Measurements from ENCODE around the gene MATCAP1.

Gene MATCAP1

DNA sequence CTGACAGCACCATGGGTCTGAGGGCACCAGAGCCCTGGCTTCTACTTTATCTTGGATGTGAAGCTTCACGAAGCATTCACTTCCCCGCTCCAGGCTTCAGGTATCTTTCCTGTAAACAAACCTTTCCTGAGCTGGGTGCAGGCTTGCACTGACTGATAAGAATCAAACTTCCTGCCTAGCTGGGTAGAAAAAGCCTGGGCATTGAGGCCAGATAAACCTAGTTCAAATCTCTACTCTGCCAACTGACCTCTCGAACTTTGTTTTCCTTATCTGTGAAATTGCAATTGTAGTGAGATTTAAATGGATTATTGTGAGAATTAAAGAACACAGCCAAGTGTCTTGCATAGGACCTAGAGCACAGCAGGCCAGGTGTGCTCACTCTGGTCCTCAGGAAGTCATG lies 40.2 kb upstream of the MATCAP1 start:
- no peak for DNase-seq
- H3K27me3 ChIP-seq (replicated peaks; ENCODE audit: control insufficient read depth, insufficient read depth, low read length, poor library complexity, severe bottlenecking) = no peaks in the 10 kb centered on the region
- no peaks in the 10 kb centered on the region for H3K9me3 ChIP-seq (ENCODE audit: control insufficient read depth, low read length)
- H3K4me3 ChIP-seq (ENCODE audit: insufficient read depth, low read depth, low read length, poor library complexity, severe bottlenecking) = no peak overlapping the region
- peaks cover 21% of the 10 kb centered on the region for H3K4me1 ChIP-seq (ENCODE audit: control insufficient read depth, insufficient read depth, low read length, poor library complexity, severe bottlenecking)
- H3K36me3 ChIP-seq (ENCODE audit: control insufficient read depth, insufficient read depth, low read length) = peaks cover 10% of the 10 kb centered on the region
- peak overlapping the region; percentile 46 for H3K27ac ChIP-seq (ENCODE audit: insufficient read depth, low read length, poor library complexity, severe bottlenecking)

DNA sequence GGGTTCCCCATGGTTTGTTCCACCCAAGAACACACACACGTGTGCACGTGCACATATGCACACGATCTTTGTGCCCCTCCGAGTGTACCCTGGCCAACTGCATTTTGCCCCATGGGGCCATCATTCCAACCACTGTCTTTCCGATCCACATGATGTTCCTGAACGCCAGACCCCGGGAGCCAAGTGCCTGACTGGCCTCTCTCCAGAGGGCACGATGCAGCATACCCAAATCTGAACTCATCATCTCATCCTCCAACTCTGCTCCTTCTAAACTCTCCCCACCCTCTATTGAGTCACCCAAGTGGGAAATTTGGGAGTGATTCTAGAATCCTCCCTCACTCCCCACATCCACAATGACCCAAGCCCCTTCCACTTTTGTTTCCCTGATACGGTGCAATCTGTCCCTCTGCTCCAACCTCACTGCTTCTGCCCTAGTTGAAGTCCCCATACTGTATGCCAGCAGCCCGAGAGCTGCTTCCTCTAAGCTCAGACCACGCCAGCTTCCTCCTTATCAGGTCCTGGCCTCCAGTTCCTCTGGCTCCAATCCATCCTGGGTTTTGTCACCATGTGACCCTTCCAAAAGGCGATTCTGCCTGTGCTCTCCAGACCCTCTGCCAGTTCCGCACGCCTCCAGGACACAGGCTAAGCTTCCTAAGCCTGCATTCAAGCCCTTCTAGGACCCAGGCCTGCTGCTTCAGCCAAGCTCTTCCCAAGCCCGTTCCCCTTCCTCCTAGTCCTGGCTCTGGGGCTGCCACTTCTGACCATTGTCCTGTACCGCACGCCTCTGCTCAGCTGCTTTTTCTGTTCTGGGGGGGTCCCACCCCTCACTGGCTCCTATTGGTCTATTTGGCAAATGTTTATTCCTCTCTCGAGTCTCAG lies 33.1 kb upstream of the MATCAP1 start:
- no peak for DNase-seq
- no peaks in the 10 kb centered on the region for H3K27me3 ChIP-seq (replicated peaks; ENCODE audit: control insufficient read depth, insufficient read depth, low read length, poor library complexity, severe bottlenecking)
- no peaks in the 10 kb centered on the region for H3K9me3 ChIP-seq (ENCODE audit: control insufficient read depth, low read length)
- no peak overlapping the region for H3K4me3 ChIP-seq (ENCODE audit: insufficient read depth, low read depth, low read length, poor library complexity, severe bottlenecking)
- no peaks in the 10 kb centered on the region for H3K4me1 ChIP-seq (ENCODE audit: control insufficient read depth, insufficient read depth, low read length, poor library complexity, severe bottlenecking)
- no peaks in the 10 kb centered on the region for H3K36me3 ChIP-seq (ENCODE audit: control insufficient read depth, insufficient read depth, low read length)
- H3K27ac ChIP-seq (ENCODE audit: insufficient read depth, low read length, poor library complexity, severe bottlenecking) = no peak overlapping the region

DNA sequence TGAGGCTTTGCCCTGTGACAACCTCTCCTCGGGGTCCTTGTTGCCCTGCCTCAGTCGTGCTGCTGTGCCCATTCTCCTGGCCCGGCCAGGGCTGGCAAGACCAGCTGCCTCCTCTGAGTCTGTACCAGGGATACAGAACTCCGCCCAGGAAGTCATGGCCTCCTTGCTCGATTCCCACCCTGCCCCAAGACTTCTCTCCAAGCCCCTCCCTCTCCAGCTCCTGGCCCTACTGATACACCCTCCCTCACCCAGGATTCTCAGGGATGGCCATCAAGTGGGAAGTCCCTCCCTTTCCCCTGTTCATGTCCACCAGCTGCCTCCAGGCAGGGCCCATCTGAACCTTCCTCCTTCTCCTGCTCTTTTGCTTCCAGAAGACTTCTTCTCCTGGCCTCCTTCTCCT lies 31.9 kb upstream of the MATCAP1 start:
- H3K27ac ChIP-seq (ENCODE audit: insufficient read depth, low read length, poor library complexity, severe bottlenecking) = no peak overlapping the region
- DNase-seq = no peak
- H3K9me3 ChIP-seq (ENCODE audit: control insufficient read depth, low read length) = no peaks in the 10 kb centered on the region
- H3K36me3 ChIP-seq (ENCODE audit: control insufficient read depth, insufficient read depth, low read length) = no peaks in the 10 kb centered on the region
- H3K4me1 ChIP-seq (ENCODE audit: control insufficient read depth, insufficient read depth, low read length, poor library complexity, severe bottlenecking) = no peaks in the 10 kb centered on the region
- no peak overlapping the region for H3K4me3 ChIP-seq (ENCODE audit: insufficient read depth, low read depth, low read length, poor library complexity, severe bottlenecking)
- no peaks in the 10 kb centered on the region for H3K27me3 ChIP-seq (replicated peaks; ENCODE audit: control insufficient read depth, insufficient read depth, low read length, poor library complexity, severe bottlenecking)

DNA sequence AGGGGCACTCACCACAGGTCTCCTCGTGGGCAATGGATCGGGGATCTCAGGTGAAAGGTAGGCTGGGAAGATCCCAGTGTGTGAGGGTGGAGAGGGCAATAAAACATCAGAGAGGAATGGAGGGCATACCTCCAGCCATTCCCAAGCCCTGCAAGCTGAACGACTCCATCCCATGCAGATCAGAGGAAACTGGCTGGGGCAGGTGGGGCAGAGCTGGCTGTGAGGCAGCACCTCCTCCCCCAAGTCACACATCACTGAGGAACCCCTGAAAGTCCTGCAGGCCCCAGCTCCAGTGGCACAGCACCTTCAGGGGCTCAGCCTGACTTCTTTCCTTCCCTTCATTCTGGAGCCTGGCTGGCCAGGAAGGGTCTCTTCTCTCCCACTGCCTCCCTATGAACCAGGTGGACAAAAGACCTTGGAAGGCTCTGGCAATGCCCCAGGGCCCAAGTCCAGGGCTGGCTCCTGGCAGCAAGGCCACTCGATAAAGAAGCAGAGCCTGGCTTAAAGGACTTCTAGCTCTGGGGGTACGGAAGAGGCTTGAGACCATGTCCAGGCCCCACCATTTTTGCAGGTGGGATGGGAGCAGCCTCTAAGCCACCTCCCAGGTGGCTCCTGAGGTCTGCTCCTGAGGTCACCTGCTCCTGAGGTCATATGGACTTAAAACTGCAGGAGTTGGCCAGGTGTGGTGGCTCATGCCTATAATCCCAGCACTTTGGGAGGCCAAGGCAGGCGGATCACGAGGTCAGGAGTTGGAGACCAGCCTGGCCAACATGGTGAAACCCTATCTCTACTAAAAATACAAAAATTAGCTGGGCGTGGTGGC lies 29.6 kb upstream of the MATCAP1 start:
- Histone ChIP-seq H3K27ac (ENCODE audit: insufficient read depth, low read length, poor library complexity, severe bottlenecking) (no peak overlapping the region), H3K27me3 (replicated peaks; ENCODE audit: control insufficient read depth, insufficient read depth, low read length, poor library complexity, severe bottlenecking) (no peaks in the 10 kb centered on the region), H3K4me3 (ENCODE audit: insufficient read depth, low read depth, low read length, poor library complexity, severe bottlenecking) (no peak overlapping the region), H3K36me3 (ENCODE audit: control insufficient read depth, insufficient read depth, low read length) (no peaks in the 10 kb centered on the region), H3K9me3 (ENCODE audit: control insufficient read depth, low read length) (no peaks in the 10 kb centered on the region), H3K4me1 (ENCODE audit: control insufficient read depth, insufficient read depth, low read length, poor library complexity, severe bottlenecking) (no peaks in the 10 kb centered on the region)
- no peak for DNase-seq

DNA sequence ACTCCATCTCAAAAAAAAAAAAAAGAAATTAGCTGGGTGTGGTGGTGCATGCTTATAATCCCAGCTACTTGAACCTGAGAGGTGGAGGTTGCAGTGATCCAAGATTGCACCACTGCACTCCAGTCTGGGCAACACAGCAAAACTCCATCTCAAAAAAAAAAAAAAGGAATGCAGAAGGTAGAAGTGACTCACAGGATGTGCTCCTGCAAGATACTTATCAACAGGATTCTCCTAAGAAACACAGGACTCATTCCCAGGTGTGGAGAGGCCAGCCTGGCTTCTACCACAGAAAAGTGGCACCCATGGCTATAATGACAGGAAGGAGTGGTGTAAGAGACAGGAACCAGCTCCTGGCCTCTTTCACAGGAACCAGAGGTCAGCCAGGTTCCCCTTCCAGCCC lies 29.0 kb upstream of the MATCAP1 start:
- H3K4me1 ChIP-seq (ENCODE audit: control insufficient read depth, insufficient read depth, low read length, poor library complexity, severe bottlenecking) = no peaks in the 10 kb centered on the region
- no peaks in the 10 kb centered on the region for H3K9me3 ChIP-seq (ENCODE audit: control insufficient read depth, low read length)
- no peaks in the 10 kb centered on the region for H3K27me3 ChIP-seq (replicated peaks; ENCODE audit: control insufficient read depth, insufficient read depth, low read length, poor library complexity, severe bottlenecking)
- DNase-seq = no peak
- H3K4me3 ChIP-seq (ENCODE audit: insufficient read depth, low read depth, low read length, poor library complexity, severe bottlenecking) = no peak overlapping the region
- H3K36me3 ChIP-seq (ENCODE audit: control insufficient read depth, insufficient read depth, low read length) = no peaks in the 10 kb centered on the region
- H3K27ac ChIP-seq (ENCODE audit: insufficient read depth, low read length, poor library complexity, severe bottlenecking) = no peak overlapping the region

DNA sequence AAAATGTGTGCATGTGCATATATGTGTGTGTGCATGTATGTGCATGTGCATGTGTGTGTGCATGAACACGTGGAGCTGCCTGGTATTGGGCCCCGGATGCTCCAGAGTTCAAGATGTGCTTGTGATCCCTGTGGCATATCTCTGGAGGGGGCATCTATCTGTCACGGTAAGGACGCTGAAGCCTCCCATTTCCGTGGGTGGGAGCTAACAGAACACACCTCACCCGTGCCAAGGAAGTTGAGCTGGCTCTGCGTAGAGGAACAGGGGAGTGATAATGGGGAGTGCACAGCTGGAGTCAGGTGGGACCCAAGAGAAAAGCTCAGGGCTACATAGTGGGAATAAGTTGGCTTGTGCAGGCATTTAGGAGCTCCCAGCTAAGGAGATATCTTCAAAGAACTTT lies 27.9 kb upstream of the MATCAP1 start:
- Histone ChIP-seq H3K4me3 (ENCODE audit: insufficient read depth, low read depth, low read length, poor library complexity, severe bottlenecking) (no peak overlapping the region), H3K4me1 (ENCODE audit: control insufficient read depth, insufficient read depth, low read length, poor library complexity, severe bottlenecking) (no peaks in the 10 kb centered on the region), H3K27ac (ENCODE audit: insufficient read depth, low read length, poor library complexity, severe bottlenecking) (no peak overlapping the region), H3K9me3 (ENCODE audit: control insufficient read depth, low read length) (no peaks in the 10 kb centered on the region), H3K27me3 (replicated peaks; ENCODE audit: control insufficient read depth, insufficient read depth, low read length, poor library complexity, severe bottlenecking) (no peaks in the 10 kb centered on the region), H3K36me3 (ENCODE audit: control insufficient read depth, insufficient read depth, low read length) (no peaks in the 10 kb centered on the region)
- no peak for DNase-seq

DNA sequence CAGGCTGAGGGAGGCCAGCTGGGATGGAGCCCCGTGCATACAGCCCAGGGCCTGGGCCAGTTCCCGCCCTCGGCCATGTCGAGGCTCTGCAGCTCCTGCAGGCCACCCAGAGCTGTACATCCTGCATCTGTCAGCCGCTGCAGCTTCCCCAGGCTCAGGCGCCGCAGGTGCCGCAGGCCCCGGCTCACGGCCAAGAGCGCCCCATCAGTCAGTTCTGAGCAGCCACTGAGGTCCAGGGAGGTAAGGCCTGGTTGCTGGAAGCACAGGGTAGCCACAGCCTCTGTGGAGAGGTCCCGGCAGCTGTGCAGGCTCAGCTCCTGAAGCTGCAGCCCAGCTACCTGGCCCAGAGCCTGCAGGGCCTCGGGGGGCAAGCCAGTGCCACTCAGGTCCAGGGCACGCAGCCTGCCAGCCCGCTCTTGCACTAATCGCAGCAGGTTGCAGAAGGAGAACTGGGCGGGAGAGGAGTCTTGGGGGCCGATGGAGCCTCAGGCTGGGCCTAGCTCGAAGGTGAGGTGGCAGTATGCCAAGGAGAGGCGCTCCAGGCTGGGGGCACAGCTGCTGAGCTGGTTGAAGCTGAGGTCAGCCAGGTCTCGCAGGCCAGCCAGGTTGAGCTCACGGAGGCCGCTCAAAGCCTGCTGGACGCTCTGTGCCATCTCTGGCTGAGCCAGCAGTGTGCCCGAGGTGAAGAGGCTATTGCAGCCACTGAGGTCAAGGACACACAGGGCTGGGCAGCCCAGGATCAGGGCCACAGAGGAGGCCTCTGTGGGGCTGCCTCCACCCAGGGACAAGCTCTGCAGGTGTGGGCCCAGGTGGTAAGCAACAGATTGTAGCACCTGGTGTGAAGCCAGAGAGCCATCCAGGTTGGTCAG lies 26.5 kb upstream of the MATCAP1 start:
- no peaks in the 10 kb centered on the region for H3K27me3 ChIP-seq (replicated peaks; ENCODE audit: control insufficient read depth, insufficient read depth, low read length, poor library complexity, severe bottlenecking)
- no peaks in the 10 kb centered on the region for H3K9me3 ChIP-seq (ENCODE audit: control insufficient read depth, low read length)
- no peak overlapping the region for H3K27ac ChIP-seq (ENCODE audit: insufficient read depth, low read length, poor library complexity, severe bottlenecking)
- H3K4me1 ChIP-seq (ENCODE audit: control insufficient read depth, insufficient read depth, low read length, poor library complexity, severe bottlenecking) = no peaks in the 10 kb centered on the region
- no peak for DNase-seq
- no peak overlapping the region for H3K4me3 ChIP-seq (ENCODE audit: insufficient read depth, low read depth, low read length, poor library complexity, severe bottlenecking)
- no peaks in the 10 kb centered on the region for H3K36me3 ChIP-seq (ENCODE audit: control insufficient read depth, insufficient read depth, low read length)

DNA sequence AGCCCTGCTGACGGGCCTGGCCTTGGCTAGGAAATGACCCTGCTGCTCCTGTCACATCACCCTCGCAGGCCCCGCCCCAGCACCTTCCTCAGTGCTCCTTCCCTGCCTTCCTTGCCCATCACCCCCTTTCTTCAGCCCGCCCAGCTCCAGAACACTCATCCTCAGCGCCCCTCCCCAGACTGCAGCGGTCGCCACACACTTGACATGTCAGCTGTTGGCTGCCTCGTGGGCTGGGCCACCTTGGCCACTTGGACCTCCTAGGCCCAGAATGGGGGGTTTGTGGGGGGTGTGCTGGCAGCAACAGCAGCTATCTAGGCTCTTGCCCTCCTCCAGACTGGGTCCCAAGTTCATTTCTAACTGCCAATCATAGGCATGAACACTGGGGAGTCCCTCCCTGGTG lies 25.8 kb upstream of the MATCAP1 start:
- Histone ChIP-seq H3K27me3 (replicated peaks; ENCODE audit: control insufficient read depth, insufficient read depth, low read length, poor library complexity, severe bottlenecking) (no peaks in the 10 kb centered on the region), H3K27ac (ENCODE audit: insufficient read depth, low read length, poor library complexity, severe bottlenecking) (no peak overlapping the region), H3K36me3 (ENCODE audit: control insufficient read depth, insufficient read depth, low read length) (no peaks in the 10 kb centered on the region), H3K9me3 (ENCODE audit: control insufficient read depth, low read length) (no peaks in the 10 kb centered on the region), H3K4me1 (ENCODE audit: control insufficient read depth, insufficient read depth, low read length, poor library complexity, severe bottlenecking) (no peaks in the 10 kb centered on the region), H3K4me3 (ENCODE audit: insufficient read depth, low read depth, low read length, poor library complexity, severe bottlenecking) (no peak overlapping the region)
- no peak for DNase-seq

DNA sequence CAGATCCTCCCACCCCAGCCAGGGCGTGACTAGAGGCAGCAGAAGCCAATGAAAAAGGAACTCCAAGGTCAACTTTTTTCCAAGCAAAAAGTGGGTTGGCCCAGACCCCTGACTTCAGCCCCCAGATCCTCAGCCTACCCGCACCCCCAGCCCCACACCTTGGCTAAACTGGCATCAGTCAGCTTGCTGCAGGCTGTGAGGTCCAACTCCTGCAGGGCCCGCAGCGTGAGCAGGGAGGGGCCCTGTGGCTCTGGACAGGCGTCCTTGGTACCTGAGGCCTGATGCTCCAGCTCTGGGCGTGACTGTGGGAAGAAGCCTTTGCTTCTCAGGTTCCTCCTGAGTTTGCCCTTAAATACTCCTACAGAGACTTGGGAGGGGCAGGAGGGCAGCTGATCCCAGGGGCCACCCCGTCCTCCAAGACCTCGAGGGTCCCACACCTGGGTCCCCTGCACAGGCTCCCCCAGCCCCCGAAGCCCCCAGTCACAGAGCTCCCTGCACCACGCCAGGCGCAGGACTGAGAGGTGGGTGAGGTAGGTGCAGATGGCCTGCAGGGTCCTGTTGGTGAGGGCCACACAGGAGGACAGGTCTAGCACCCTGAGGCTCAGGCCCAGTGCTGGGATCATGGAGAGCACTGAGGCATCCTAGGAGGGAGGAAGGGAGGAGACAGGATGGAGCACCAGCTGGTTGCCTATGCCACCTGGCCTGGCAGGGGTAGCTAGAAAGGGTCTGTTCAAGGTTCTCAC lies 24.6 kb upstream of the MATCAP1 start:
- Histone ChIP-seq H3K4me3 (ENCODE audit: insufficient read depth, low read depth, low read length, poor library complexity, severe bottlenecking) (no peak overlapping the region), H3K9me3 (ENCODE audit: control insufficient read depth, low read length) (no peaks in the 10 kb centered on the region), H3K27me3 (replicated peaks; ENCODE audit: control insufficient read depth, insufficient read depth, low read length, poor library complexity, severe bottlenecking) (no peaks in the 10 kb centered on the region), H3K36me3 (ENCODE audit: control insufficient read depth, insufficient read depth, low read length) (peaks cover 6% of the 10 kb centered on the region), H3K27ac (ENCODE audit: insufficient read depth, low read length, poor library complexity, severe bottlenecking) (no peak overlapping the region), H3K4me1 (ENCODE audit: control insufficient read depth, insufficient read depth, low read length, poor library complexity, severe bottlenecking) (no peaks in the 10 kb centered on the region)
- DNase-seq = no peak

Measured in effector memory CD4-positive, alpha-beta T cell (primary cell).